Left hindlimb (tissue), 1 donor: ENCODE results near the gene TMEM18.
"Not testable (repeated sequence)": the region's sequence is repeated elsewhere in the genome, so short reads cannot be mapped to it uniquely, and the experiment has no call there.

Experiments used
- DNase-seq: peaks from one replicate; pipeline ENCODE4 v3.0.0-alpha.2; 2018

TMEM18 gene

GRCh38 chr2:692767-693166, 15.6 kb upstream of the TMEM18 start:
- no peak for DNase-seq

- no peak for DNase-seq
Observed at GRCh38 chr2:691821-692761, 14.9 kb upstream of the TMEM18 start.

GRCh38 chr2:690799-691198, 13.6 kb upstream of the TMEM18 start:
- DNase-seq = no peak

GRCh38 chr2:689877-690510, 12.8 kb upstream of the TMEM18 start:
- DNase-seq = no peak

GRCh38 chr2:689237-689636, 12.0 kb upstream of the TMEM18 start:
- DNase-seq = no peak

- DNase-seq = no peak
Observed at GRCh38 chr2:688504-689076, 11.4 kb upstream of the TMEM18 start.

GRCh38 chr2:685421-685820, 8.2 kb upstream of the TMEM18 start:
- DNase-seq = no peak

GRCh38 chr2:684913-685312, 7.7 kb upstream of the TMEM18 start:
- DNase-seq = not testable (repeated sequence)

GRCh38 chr2:682226-682625, 5.0 kb upstream of the TMEM18 start:
- no peak for DNase-seq

- no peak for DNase-seq
Observed at GRCh38 chr2:681312-681711, 4.1 kb upstream of the TMEM18 start.

- no peak for DNase-seq
Observed at GRCh38 chr2:680496-680895, 3.3 kb upstream of the TMEM18 start.

- no peak for DNase-seq
Observed at GRCh38 chr2:678964-679363, 1.8 kb upstream of the TMEM18 start.

- DNase-seq = no peak
Observed at GRCh38 chr2:677959-678550, 849 bp upstream of the TMEM18 start.

- DNase-seq = peak; percentile 100
Observed at GRCh38 chr2:676647-677055, 555 bp downstream of the TMEM18 start.

- DNase-seq = peak; percentile 67
Observed at GRCh38 chr2:675982-676646, 1.1 kb downstream of the TMEM18 start.

GRCh38 chr2:675460-675859, 1.7 kb downstream of the TMEM18 start:
- DNase-seq = no peak

GRCh38 chr2:675051-675450, 2.2 kb downstream of the TMEM18 start:
- DNase-seq = no peak

GRCh38 chr2:674321-674985, 2.8 kb downstream of the TMEM18 start:
- no peak for DNase-seq

GRCh38 chr2:673615-674320, 3.4 kb downstream of the TMEM18 start:
- DNase-seq = no peak

GRCh38 chr2:673016-673415, 4.2 kb downstream of the TMEM18 start:
- no peak for DNase-seq

GRCh38 chr2:672606-672905, 4.7 kb downstream of the TMEM18 start:
- no peak for DNase-seq
